Kidney epithelial cell (primary cell): ENCODE data around the gene CHN1. TPM values are rescaled to one million over a fixed set of nuclear protein-coding genes. Genes with fewer than 3 reads are reported as not detected.

ENCODE experiments used
- DNase-seq: peaks from one replicate; pipeline ENCODE4 v3.0.0-alpha.2; 2010; ENCODE audit warnings: low read depth
- H3K27me3 ChIP-seq: 2 replicates; pipeline ENCODE4 v1.6.0; 2011; ENCODE audit warnings: low read length; ENCODE audit not compliant: control insufficient read depth, insufficient read depth
- H3K36me3 ChIP-seq: 2 replicates; pipeline ENCODE4 v1.5.1; 2011; ENCODE audit warnings: low read length; ENCODE audit not compliant: control insufficient read depth, insufficient read depth
- H3K4me3 ChIP-seq: 2 replicates; pipeline ENCODE4 v1.5.1; 2011; ENCODE audit warnings: low read depth, mild to moderate bottlenecking, control low read depth, low read length
- CTCF ChIP-seq: IDR thresholded peaks from 2 replicates; pipeline ENCODE4 v1.5.1; 2011; ENCODE audit warnings: mild to moderate bottlenecking, moderate library complexity, low read length, control low read depth, inconsistent platforms; ENCODE audit not compliant: insufficient read depth, poor library complexity, severe bottlenecking
- total RNA-seq: library from RNA; depleted of rRNA; stranded (reverse); fragments of >200 nt; gene quantifications from 2 replicates; pipeline ENCODE4 v1.2.3, GENCODE V29; 2015

The CHN1 gene
- total RNA-seq, 1 donor from 2014 or later, result 19.3 TPM

- no peak for DNase-seq
- Histone ChIP-seq H3K36me3 (no peaks in the 10 kb centered on the region), H3K4me3 (no peak overlapping the region), H3K27me3 (no peaks in the 10 kb centered on the region)
- no peak for TF ChIP-seq CTCF
Measured at GRCh38 chr2:174798801-174799200, 206.4 kb downstream of the CHN1 start.

GRCh38 chr2:174797781-174798276 is 207.4 kb downstream of the CHN1 start:
- Histone ChIP-seq H3K4me3 (no peak overlapping the region), H3K27me3 (no peaks in the 10 kb centered on the region), H3K36me3 (no peaks in the 10 kb centered on the region)
- TF ChIP-seq CTCF, result no peak
- DNase-seq, result no peak

GRCh38 chr2:174796319-174796771 is 208.8 kb downstream of the CHN1 start:
- Histone ChIP-seq H3K36me3 (no peaks in the 10 kb centered on the region), H3K4me3 (no peak overlapping the region), H3K27me3 (no peaks in the 10 kb centered on the region)
- TF ChIP-seq CTCF, result no peak
- no peak for DNase-seq

GRCh38 chr2:174794851-174795374 is 210.3 kb downstream of the CHN1 start:
- no peak for TF ChIP-seq CTCF
- Histone ChIP-seq H3K27me3 (no peaks in the 10 kb centered on the region), H3K36me3 (no peaks in the 10 kb centered on the region), H3K4me3 (no peak overlapping the region)
- DNase-seq, result no peak

GRCh38 chr2:174792309-174793025 is 212.7 kb downstream of the CHN1 start:
- Histone ChIP-seq H3K27me3 (no peaks in the 10 kb centered on the region), H3K36me3 (no peaks in the 10 kb centered on the region), H3K4me3 (no peak overlapping the region)
- no peak for TF ChIP-seq CTCF
- DNase-seq, result no peak
